Measurements from ENCODE around the gene CSF2RB. TPM values are rescaled to one million over a fixed set of nuclear protein-coding genes. Genes with fewer than 3 reads are reported as not detected.

Gene CSF2RB
- total RNA-seq, 1 experiment from 2014 or later = not detected

- no peak for DNase-seq (ENCODE audit: low spot score)
- in situ Hi-C loops (cut with HindIII; ENCODE audit: low sequenced_read_pairs) = no loop called here
Observed at GRCh38 chr22:36953239-36954080, 40.0 kb downstream of the CSF2RB start.

- DNase-seq (ENCODE audit: low spot score) = no peak
- in situ Hi-C loops (cut with HindIII; ENCODE audit: low sequenced_read_pairs) = no loop called here
Observed at GRCh38 chr22:36954251-36955014, 41.0 kb downstream of the CSF2RB start.

DNA sequence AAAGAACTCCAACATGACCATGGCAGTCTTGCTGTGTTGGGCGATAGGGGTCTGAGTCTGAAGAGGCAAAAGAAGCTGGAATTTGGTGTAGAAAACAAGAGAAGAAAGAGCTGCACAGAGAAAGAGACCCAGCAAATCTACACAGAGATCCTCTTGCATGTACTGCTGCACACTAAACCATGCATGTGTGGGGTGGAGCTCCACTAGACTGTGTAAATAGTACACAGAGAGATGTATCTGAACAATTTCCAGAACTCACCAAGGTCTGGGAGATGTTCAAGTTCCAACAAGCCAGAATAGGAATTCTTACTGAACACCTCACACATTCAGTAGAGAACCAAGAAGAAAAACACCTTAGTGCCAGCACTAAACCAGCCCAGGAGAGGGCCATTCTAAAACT is 42.3 kb downstream of the CSF2RB start:
- in situ Hi-C loops (cut with HindIII; ENCODE audit: low sequenced_read_pairs) = no loop called here

GRCh38 chr22:36958366-36958765 is 44.9 kb downstream of the CSF2RB start:
- in situ Hi-C loops (cut with HindIII; ENCODE audit: low sequenced_read_pairs) = no loop called here
- no peak for DNase-seq (ENCODE audit: low spot score)

More for the DNA sequence above, 42.3 kb downstream of the CSF2RB start:
- DNase-seq (ENCODE audit: low spot score) = no peak

DNA sequence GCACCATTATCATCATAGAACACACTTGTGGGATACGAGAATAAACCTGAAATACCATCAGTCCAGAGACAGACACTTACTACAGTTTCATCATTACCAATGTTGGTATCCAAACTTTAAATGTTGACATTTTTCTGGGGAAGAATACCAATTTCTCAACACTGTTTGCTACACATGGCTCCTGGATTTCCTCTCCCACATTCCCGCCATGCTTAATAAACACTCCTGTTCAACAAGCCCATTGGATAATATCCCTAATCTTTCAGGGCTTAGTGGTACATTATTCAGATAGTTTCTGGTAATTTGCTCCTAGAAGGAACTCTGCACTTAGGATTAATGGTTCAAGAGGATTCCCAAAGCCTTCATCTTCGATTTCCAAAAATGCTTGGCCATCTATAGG is 48.2 kb downstream of the CSF2RB start:
- in situ Hi-C loops (cut with HindIII; ENCODE audit: low sequenced_read_pairs) = no loop called here
- no peak for DNase-seq (ENCODE audit: low spot score)

DNA sequence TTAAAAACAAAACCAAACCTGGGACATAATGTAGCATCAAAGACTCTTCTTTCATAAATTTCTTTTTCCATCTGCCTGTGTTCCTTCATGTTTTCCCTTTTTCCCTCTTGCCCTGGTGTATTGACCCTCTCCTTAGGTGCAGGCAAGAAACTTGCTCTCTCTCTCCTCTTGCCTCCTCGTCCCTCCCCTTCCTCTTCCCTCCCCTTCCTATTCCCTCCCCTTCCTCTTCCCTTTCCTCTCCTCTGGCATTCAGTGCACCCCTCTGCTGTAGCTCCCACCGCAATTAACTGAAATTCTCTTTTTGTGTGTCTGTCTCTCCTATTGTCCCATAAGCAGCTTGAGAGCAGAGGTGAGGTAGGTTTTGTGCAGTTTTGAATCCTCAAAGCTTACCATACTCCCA is 49.9 kb downstream of the CSF2RB start:
- in situ Hi-C loops (cut with HindIII; ENCODE audit: low sequenced_read_pairs) = no loop called here
- no peak for DNase-seq (ENCODE audit: low spot score)

DNA sequence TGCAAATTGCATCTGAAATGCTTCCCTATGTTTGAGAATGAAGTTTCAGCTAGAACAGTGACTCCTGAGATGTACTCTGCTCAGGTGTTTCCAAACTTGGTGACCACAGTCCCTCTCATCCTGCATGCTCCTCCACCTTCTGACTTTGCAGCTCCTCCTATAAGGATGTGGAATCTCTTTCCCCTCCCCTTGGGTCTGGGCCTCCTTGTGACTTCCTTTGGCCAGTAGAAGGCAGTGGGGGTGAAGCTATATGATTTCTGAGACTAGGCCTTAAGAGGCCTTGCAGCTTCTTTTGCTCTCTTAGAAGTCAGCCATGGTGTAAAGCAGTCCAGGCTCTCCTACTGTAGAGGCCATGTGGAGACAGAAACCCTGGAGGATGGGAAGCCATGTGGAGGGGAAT is 50.7 kb downstream of the CSF2RB start:
- DNase-seq (ENCODE audit: low spot score) = no peak
- in situ Hi-C loops (cut with HindIII; ENCODE audit: low sequenced_read_pairs) = no loop called here

DNA sequence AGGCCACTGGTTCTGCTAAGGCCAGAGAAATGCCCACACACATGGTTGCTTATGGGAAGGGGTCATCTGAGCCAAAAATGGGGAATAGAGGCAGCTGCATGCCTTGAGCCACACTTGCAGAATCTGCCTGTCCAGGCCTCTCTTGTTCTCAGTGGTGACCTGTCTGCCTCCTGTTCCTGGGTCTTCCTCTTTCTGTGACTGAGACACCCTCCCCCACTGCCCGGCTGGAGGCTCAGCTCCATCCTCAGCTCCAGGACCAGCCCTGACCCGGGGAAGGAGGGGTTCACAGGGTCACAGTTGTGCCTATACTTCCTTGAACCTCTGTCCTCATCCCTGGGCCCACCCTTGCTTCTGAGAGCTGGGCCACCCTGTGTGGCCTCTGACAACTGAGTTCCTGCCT is 52.3 kb downstream of the CSF2RB start:
- in situ Hi-C loops (cut with HindIII; ENCODE audit: low sequenced_read_pairs) = no loop called here
- no peak for DNase-seq (ENCODE audit: low spot score)

- no peak for DNase-seq (ENCODE audit: low spot score)
- in situ Hi-C loops (cut with HindIII; ENCODE audit: low sequenced_read_pairs) = no loop called here
Observed at GRCh38 chr22:36966851-36967540, 53.6 kb downstream of the CSF2RB start.

DNA sequence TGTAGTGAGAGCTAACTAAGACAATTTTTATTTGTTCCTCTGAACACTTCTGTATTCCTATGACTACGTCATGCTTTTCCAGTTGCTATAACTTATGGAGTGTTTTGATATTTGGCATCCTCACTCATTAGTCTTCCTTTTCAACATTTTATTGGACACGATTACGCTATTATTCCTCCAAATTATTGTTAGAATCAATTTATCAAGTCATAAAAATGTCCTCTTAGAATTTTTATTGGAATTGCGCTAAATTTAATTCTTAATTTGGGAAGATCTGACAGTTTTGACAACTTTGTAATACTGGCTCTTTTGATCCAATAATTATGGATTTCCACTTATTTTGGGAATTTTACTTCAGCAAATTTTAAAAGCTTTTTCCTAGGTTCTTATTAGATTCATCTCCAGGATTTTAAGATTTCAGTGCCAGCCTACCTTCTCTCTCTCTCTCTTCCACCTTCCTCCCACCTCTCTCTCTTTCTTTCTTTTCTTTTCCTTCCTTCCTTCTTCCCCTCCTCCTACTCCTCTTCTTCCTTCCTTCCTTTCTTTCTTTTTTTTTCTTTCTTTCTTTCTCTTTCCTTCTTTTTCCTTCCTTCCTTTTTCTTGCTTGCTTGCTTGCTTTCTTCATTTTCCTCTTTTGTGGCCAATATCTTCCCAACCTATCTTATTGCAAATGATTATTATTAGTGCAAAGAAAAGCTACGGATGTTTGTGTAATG is 55.0 kb downstream of the CSF2RB start:
- in situ Hi-C loops (cut with HindIII; ENCODE audit: low sequenced_read_pairs) = no loop called here

GRCh38 chr22:36971341-36972125 is 58.1 kb downstream of the CSF2RB start:
- no peak for DNase-seq (ENCODE audit: low spot score)
- in situ Hi-C loops (cut with HindIII; ENCODE audit: low sequenced_read_pairs) = no loop called here

More for the DNA sequence above, 55.0 kb downstream of the CSF2RB start:
- DNase-seq (ENCODE audit: low spot score) = no peak

DNA sequence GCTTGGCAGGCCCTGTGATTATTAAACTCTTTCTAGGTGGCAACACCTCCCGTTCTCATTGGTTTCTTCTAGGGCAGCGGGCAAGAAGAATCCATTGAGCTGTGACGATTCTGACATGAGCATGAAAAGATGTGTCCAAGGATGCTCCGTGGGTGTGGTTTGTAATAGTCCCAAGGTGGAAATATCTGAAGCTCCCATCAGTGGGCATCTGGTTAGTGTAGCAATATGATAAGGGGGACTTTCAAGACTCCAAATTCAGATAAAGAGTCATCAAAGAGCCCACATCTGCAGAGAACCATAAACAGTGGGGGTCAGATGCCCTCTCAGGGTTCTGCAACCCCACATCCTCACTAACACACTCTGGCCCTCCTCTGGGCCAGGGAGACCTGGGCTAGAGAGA is 63.2 kb downstream of the CSF2RB start:
- no peak for DNase-seq (ENCODE audit: low spot score)
- in situ Hi-C loops (cut with HindIII; ENCODE audit: low sequenced_read_pairs) = no loop called here

DNA sequence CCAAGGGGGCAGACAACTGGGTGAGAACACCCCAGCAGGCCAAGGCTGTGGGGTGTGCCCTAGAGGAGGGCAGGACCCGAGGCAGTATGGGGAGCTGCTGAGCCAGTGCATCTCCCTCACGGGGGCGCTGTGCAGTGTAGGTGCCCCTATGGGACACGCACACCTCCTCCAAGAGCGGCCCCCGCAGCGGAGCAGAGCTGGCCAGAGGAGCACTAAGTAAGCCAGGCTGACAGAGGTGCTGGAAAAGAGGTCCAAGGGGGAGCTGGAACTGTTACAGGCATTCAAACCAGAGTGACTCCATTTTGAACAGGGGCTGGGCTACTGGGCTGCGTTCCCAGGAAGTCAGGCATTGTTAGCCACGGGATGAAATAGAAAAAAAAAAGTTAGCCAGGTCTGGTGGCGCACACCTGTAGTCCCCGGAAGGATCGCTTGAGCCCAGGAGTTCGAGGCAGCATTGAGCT is 64.0 kb downstream of the CSF2RB start:
- DNase-seq (ENCODE audit: low spot score) = peak; percentile 19

DNA sequence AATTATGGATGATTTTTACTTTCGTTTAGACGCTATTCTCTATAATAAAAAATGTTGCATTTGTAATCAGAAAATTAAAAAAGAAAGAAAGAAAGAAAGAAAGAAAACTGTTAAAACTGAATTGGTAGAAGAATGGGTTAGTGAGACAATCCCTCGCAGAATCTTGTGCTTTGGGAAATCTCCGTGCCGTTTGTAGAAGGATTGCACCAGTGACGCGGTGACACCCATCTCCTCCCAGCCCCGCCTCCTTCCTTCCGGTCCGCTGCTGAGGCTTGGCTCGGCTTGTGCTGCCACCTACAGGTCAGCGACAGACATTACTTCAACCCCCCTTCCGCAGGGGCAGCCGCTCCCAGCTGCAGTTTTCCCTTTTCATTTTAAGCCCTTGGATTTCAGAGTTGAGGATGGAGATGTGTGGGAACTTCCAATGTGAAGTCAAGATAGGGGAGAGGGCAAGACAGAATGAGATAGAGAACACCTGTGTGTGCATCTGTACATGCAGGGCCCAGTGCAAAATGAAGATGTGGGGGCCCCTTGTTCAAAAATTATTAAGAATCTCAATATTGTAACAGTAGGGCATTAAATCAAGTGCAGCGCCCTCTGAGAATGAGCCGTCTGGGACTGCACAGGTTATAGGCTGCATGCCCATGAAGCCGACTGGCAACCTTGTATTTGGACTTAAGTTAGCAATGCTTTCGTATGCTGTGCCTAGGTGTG is 64.7 kb downstream of the CSF2RB start:
- in situ Hi-C loops (cut with HindIII; ENCODE audit: low sequenced_read_pairs) = no loop called here
- peak; percentile 82 for DNase-seq (ENCODE audit: low spot score)

More for the DNA sequence above, 64.0 kb downstream of the CSF2RB start:
- in situ Hi-C loops (cut with HindIII; ENCODE audit: low sequenced_read_pairs) = no loop called here

DNA sequence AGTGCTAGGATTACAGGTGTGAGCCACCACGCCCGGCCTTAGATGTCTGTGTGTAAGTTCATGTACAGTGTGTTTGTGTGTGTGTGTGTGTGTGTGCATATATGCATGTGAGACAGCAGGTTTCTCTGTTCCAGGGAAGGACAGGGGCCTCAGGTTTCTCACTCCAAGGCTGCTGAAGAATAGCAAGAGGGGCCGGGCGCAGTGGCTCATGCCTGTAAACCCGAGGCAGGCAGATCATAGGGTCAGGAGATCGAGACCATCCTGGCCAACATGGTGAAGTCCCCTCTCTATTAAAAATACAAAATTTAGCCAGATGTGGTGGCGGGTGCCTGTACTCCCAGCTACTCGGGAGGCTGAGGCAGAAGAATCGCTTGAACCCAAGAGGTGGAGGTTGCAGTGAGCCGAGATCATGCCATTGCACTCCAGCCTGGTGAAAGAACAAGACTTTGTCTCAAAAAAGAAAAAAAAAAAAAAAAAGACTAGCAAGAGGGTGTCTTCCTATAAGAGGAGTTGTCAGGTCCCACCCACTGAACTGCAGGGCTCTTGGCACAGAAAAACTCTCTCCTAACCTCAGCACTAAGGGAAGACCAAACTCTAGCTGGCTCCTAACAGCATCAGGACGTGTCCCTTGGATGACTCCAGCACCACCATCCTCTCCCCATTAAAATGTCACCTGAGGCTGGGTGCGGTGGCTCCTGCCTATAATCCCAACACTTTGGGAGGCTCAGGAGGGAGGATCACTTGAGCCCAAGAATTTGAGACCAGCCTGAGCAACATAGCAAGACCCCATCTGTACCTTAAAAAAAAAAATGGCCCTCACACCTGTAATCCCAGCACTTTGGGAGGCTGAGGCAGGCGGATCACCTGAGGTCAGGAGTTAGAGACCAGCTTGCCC is 65.8 kb downstream of the CSF2RB start:
- in situ Hi-C loops (cut with HindIII; ENCODE audit: low sequenced_read_pairs) = no loop called here
- no peak for DNase-seq (ENCODE audit: low spot score)

GRCh38 chr22:36981247-36981775 is 67.9 kb downstream of the CSF2RB start:
- no peak for DNase-seq (ENCODE audit: low spot score)
- in situ Hi-C loops (cut with HindIII; ENCODE audit: low sequenced_read_pairs) = no loop called here

DNA sequence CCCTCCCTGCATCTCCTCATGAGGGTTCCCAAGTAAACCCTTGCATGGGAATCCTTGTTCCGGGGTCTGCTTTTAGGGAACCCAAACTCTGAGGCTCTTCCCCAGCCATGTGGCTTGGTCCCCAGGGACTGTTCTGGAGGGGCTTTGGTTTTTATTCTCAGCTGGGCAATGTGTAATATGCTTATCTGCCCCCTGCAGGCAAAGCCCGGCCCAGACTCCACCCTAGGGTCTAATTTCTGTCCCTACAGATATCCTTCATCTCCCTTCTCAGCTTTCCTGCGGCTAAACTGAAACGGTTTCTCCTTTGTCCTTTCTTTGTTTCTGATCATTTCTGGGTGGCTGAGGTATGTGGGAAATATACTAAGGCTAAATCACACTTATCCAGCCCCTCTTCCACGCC is 68.7 kb downstream of the CSF2RB start:
- no peak for DNase-seq (ENCODE audit: low spot score)
- in situ Hi-C loops (cut with HindIII; ENCODE audit: low sequenced_read_pairs) = no loop called here
